Measurements from ENCODE around the gene SLC7A4. TPM values are rescaled to one million over a fixed set of nuclear protein-coding genes. Genes with fewer than 3 reads are reported as not detected.

SLC7A4 gene
- total RNA-seq, 1 experiment from 2014 or later = not detected

GRCh38 chr22:21055880-21056319 lies 23.5 kb upstream of the SLC7A4 start:
- no peak overlapping the region for H3K27ac Mint-ChIP-seq (ENCODE audit: low read depth, unreplicated experiment)
- BruUV-seq (replicated peaks) = no TSS peak
- H3K36me3 Mint-ChIP-seq (ENCODE audit: insufficient read depth, unreplicated experiment) = no peaks in the 10 kb centered on the region
- intact Hi-C loops (cut with micrococcal nuclease) = no loop called here
- peaks cover 14% of the 10 kb centered on the region for H3K4me1 Mint-ChIP-seq (ENCODE audit: insufficient read depth, unreplicated experiment)
- ChIA-PET CTCF (interaction anchor here (0.6 to 0.7 kb wide), 3 partner anchors 11 to 692 kb away, joined by 3 to 6 read pairs (median 3); no protein-coding TSS in a partner anchor), POLR2A (interaction anchor here (0.5 to 1.0 kb wide), 2 partner anchors 32 to 54 kb away, joined by 3 to 4 read pairs; partner anchors contain the start of gene THAP7)
- no peaks in the 10 kb centered on the region for H3K27me3 Mint-ChIP-seq (ENCODE audit: insufficient read depth, unreplicated experiment)
- no peak for TF ChIP-seq CTCF (IDR thresholded peaks at IDR 0.05; ENCODE audit: unreplicated experiment)
- DNase-seq (ENCODE audit: unreplicated experiment) = no peak
- H3K9me3 Mint-ChIP-seq (ENCODE audit: unreplicated experiment) = no peaks in the 10 kb centered on the region
- H3K4me3 Mint-ChIP-seq (ENCODE audit: unreplicated experiment) = no peak overlapping the region

- POLR2A ChIA-PET = interaction anchor here (0.5 kb wide), 1 partner anchor 31 kb away, joined by 4 read pairs; no protein-coding TSS in a partner anchor
- no peak overlapping the region for H3K27ac Mint-ChIP-seq (ENCODE audit: low read depth, unreplicated experiment)
- no peaks in the 10 kb centered on the region for H3K27me3 Mint-ChIP-seq (ENCODE audit: insufficient read depth, unreplicated experiment)
- no peaks in the 10 kb centered on the region for H3K9me3 Mint-ChIP-seq (ENCODE audit: unreplicated experiment)
- DNase-seq (ENCODE audit: unreplicated experiment) = no peak
- peaks cover 14% of the 10 kb centered on the region for H3K4me1 Mint-ChIP-seq (ENCODE audit: insufficient read depth, unreplicated experiment)
- no peak overlapping the region for H3K4me3 Mint-ChIP-seq (ENCODE audit: unreplicated experiment)
- no peaks in the 10 kb centered on the region for H3K36me3 Mint-ChIP-seq (ENCODE audit: insufficient read depth, unreplicated experiment)
- no peak for TF ChIP-seq CTCF (IDR thresholded peaks at IDR 0.05; ENCODE audit: unreplicated experiment)
- intact Hi-C loops (cut with micrococcal nuclease) = no loop called here
- no TSS peak for BruUV-seq (replicated peaks)
- CTCF ChIA-PET = interaction anchor here (0.6 kb wide), 1 partner anchor 693 kb away, joined by 3 read pairs; no protein-coding TSS in a partner anchor
Measured at GRCh38 chr22:21055564-21055834, 23.1 kb upstream of the SLC7A4 start.

GRCh38 chr22:21054714-21055563 lies 22.6 kb upstream of the SLC7A4 start:
- no peak overlapping the region for H3K27ac Mint-ChIP-seq (ENCODE audit: low read depth, unreplicated experiment)
- intact Hi-C loops (cut with micrococcal nuclease) = no loop called here
- ChIA-PET CTCF (no interaction called here), POLR2A (no interaction called here)
- H3K9me3 Mint-ChIP-seq (ENCODE audit: unreplicated experiment) = no peaks in the 10 kb centered on the region
- no peak overlapping the region for H3K4me3 Mint-ChIP-seq (ENCODE audit: unreplicated experiment)
- BruUV-seq (replicated peaks) = no TSS peak
- H3K27me3 Mint-ChIP-seq (ENCODE audit: insufficient read depth, unreplicated experiment) = no peaks in the 10 kb centered on the region
- DNase-seq (ENCODE audit: unreplicated experiment) = no peak
- TF ChIP-seq CTCF (IDR thresholded peaks at IDR 0.05; ENCODE audit: unreplicated experiment) = no peak
- no peaks in the 10 kb centered on the region for H3K36me3 Mint-ChIP-seq (ENCODE audit: insufficient read depth, unreplicated experiment)
- H3K4me1 Mint-ChIP-seq (ENCODE audit: insufficient read depth, unreplicated experiment) = peaks cover 14% of the 10 kb centered on the region

GRCh38 chr22:21054046-21054713 lies 21.8 kb upstream of the SLC7A4 start:
- no peak for DNase-seq (ENCODE audit: unreplicated experiment)
- CTCF ChIA-PET = no interaction called here
- BruUV-seq (replicated peaks) = no TSS peak
- no peaks in the 10 kb centered on the region for H3K9me3 Mint-ChIP-seq (ENCODE audit: unreplicated experiment)
- POLR2A ChIA-PET = no interaction called here
- no peaks in the 10 kb centered on the region for H3K36me3 Mint-ChIP-seq (ENCODE audit: insufficient read depth, unreplicated experiment)
- no peak overlapping the region for H3K4me3 Mint-ChIP-seq (ENCODE audit: unreplicated experiment)
- no peak overlapping the region for H3K27ac Mint-ChIP-seq (ENCODE audit: low read depth, unreplicated experiment)
- peaks cover 14% of the 10 kb centered on the region for H3K4me1 Mint-ChIP-seq (ENCODE audit: insufficient read depth, unreplicated experiment)
- TF ChIP-seq CTCF (IDR thresholded peaks at IDR 0.05; ENCODE audit: unreplicated experiment) = no peak
- no peaks in the 10 kb centered on the region for H3K27me3 Mint-ChIP-seq (ENCODE audit: insufficient read depth, unreplicated experiment)
- intact Hi-C loops (cut with micrococcal nuclease) = no loop called here
